CD4-positive, alpha-beta T cell treated with Interleukin-21 for 1 hour (primary cell): ENCODE measurements around the gene XRCC5.

Source experiments
- DNase-seq: peaks from one replicate; pipeline ENCODE4 v3.0.0-alpha.2; 2020

XRCC5 gene

GRCh38 chr2:216235896-216236295, 126.7 kb downstream of the XRCC5 start:
- no peak for DNase-seq

DNA sequence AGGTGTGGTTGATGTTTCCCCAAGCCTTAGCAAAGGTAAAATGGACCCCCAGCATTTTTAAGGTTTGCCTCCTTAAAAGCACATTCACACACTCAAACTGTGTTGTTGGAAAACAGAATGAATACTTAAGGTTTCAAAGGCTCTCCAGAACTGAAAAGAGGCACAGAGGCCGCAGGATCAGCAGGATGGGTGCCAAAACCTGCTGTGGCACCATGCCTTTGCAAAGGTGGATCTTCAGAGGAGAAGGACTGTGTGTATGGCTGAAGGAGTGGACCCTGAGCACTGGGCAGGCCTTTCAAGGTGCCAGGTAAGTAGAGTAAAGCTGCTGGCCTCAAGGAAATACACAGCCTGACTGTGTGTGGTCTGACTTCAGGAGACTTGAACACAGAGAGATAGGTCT, 127.3 kb downstream of the XRCC5 start:
- no peak for DNase-seq

GRCh38 chr2:216242365-216242764, 133.2 kb downstream of the XRCC5 start:
- no peak for DNase-seq

DNA sequence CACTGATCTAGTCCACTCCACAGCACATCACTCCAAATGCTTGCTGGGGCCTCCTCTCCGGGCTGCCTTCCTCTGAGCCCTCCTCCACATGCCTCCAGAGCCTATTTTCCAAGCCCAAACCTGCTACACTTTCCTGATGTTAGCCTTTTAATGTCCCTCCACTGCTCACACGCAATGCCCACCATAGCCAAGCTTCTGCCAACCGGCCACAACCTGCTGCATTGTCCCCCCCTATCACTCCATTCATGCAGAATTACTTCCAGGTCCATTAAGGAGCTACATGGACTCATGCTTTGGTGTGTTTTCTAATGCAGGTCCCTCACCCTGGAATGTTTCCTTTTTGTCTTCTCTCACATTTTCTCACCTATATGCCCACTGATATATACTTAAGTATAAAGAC, 133.9 kb downstream of the XRCC5 start:
- DNase-seq: no peak

DNA sequence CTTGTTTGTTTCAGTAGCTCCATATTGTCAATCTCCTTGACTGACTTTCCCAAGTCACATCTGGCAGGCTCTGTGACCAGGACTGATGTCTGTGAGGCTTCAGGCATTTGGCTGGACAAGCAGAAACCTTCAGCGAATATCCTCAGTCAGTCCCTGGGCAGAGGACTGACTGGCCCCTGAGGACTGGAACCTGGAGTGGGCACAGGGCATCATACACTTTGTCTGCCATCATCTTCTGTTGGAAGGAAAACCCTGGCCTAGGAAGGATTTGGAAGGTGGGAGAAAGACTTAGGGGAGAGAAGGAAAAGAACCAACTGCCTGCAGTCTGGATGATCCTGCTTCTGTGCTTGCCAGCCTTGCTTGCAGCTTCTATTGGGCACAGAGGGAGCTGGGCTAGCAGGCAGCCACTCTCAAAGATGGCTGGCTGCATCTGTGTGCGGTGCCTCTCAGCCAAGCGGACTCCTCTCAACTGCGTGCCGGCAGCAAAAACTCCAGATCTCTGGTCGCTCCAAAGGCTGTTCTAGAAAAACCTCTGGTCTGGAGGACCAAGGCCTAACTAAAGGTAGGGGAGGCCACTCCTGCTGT, 136.3 kb downstream of the XRCC5 start:
- no peak for DNase-seq

DNA sequence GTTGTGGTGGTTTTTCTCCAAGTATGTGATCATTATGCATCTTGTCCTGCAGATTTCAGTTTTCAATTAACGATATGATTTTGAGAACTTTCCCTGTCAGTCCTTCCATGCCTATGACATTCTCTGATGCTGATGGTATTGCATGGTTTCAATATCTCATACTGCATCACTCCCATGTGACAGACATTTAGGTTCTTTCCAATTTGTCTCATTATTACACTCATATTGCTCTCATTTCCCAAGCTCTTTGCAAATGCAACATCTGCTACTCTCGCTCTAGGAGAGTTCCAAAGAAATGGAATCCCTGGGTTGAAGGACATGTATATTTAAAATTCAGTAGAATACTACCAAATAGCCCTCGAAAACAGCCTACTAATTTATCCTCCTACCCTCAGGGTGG, 137.6 kb downstream of the XRCC5 start:
- DNase-seq: no peak
